ENCODE data around the gene ANKRD40CL. TPM values are rescaled to one million over a fixed set of nuclear protein-coding genes. Genes with fewer than 3 reads are reported as not detected.
A peak's percentile ranks its signal among the peaks of the same experiment; 100 is the strongest.

ANKRD40CL gene
- total RNA-seq, 1 experiment from 2014 or later, result not detected

GRCh38 chr17:50731575-50732460 is 35.5 kb downstream of the ANKRD40CL start:
- TSS peak; percentile 8 for BruUV-seq (replicated peaks)
- no peaks in the 10 kb centered on the region for H3K9me3 ChIP-seq (ENCODE audit: control insufficient read depth, insufficient read depth, low read depth, low read length)
- peaks cover under 1% of the 10 kb centered on the region; the same call in 1 of the 2 replicates for H3K36me3 ChIP-seq (ENCODE audit: control insufficient read depth, insufficient read depth, low read length)
- no peak overlapping the region for H3K27ac ChIP-seq (ENCODE audit: low read length)
- DNase-seq (ENCODE audit: low read depth, low spot score) (no peak), ATAC-seq (peak; percentile 63)
- in situ Hi-C loops (cut with HindIII; ENCODE audit: low pct_unique_long_range_greater_than_20kb, low sequenced_read_pairs), result no loop called here
- no peak overlapping the region for H3K4me3 ChIP-seq (ENCODE audit: low read depth in 2 of 2, low read length in 2 of 2)
- intact Hi-C loops (cut with micrococcal nuclease; ENCODE audit: unreplicated experiment), result no loop called here
- H3K27me3 ChIP-seq (ENCODE audit: control insufficient read depth, insufficient read depth, low read length), result no peaks in the 10 kb centered on the region
- POLR2A ChIA-PET, result interaction anchor here (0.6 kb wide), 1 partner anchor 36 kb away, joined by 5 read pairs; no protein-coding TSS in a partner anchor
- TF ChIP-seq REST (IDR thresholded peaks at IDR 0.05; ENCODE audit: insufficient read depth in 1 of 2, low read depth in 2 of 2, low read length in 1 of 2), result no peak
- no peak for TF ChIP-seq CTCF (IDR thresholded peaks at IDR 0.05)
- TF ChIP-seq SIN3A (IDR thresholded peaks at IDR 0.05; ENCODE audit: borderline replicate concordance, insufficient read depth, low read depth, low read length), result no peak
- peaks cover 44% of the 10 kb centered on the region for H3K4me1 ChIP-seq (ENCODE audit: control insufficient read depth, insufficient read depth, low read length)
- CTCF ChIA-PET, result interaction anchor here (0.5 kb wide), 1 partner anchor 168 kb away, joined by 3 read pairs; no protein-coding TSS in a partner anchor

- Histone ChIP-seq H3K27ac (ENCODE audit: low read length) (no peak overlapping the region), H3K36me3 (ENCODE audit: control insufficient read depth, insufficient read depth, low read length) (no peaks in the 10 kb centered on the region), H3K4me1 (ENCODE audit: control insufficient read depth, insufficient read depth, low read length) (peaks cover 60% of the 10 kb centered on the region), H3K4me3 (ENCODE audit: low read depth in 2 of 2, low read length in 2 of 2) (no peak overlapping the region), H3K27me3 (ENCODE audit: control insufficient read depth, insufficient read depth, low read length) (no peaks in the 10 kb centered on the region), H3K9me3 (ENCODE audit: control insufficient read depth, insufficient read depth, low read depth, low read length) (no peaks in the 10 kb centered on the region)
- ATAC-seq, result peak; percentile 52
- in situ Hi-C loops (cut with HindIII; ENCODE audit: low pct_unique_long_range_greater_than_20kb, low sequenced_read_pairs) (no loop called here), intact Hi-C loops (cut with micrococcal nuclease; ENCODE audit: unreplicated experiment) (no loop called here)
- DNase-seq (ENCODE audit: low read depth, low spot score), result no peak
- TSS peak; percentile 32 for BruUV-seq (replicated peaks)
- ChIA-PET POLR2A (no interaction called here), CTCF (no interaction called here)
- no peak for TF ChIP-seq REST (IDR thresholded peaks at IDR 0.05; ENCODE audit: insufficient read depth in 1 of 2, low read depth in 2 of 2, low read length in 1 of 2)
Observed at GRCh38 chr17:50728881-50729765, 38.2 kb downstream of the ANKRD40CL start.

All from Panc1 (cell line).